GM21381 (cell line): ENCODE data around the gene P2RX3.
A peak's percentile ranks its signal among the peaks of the same experiment; 100 is the strongest.
"Not testable (repeated sequence)": the region's sequence is repeated elsewhere in the genome, so short reads cannot be mapped to it uniquely, and the experiment has no call there.

ENCODE experiments used
- ATAC-seq: cut with Tn5 transposase; IDR thresholded peaks from one replicate; pipeline ENCODE4 v1.9.1; 2021; ENCODE audit warnings: mild to moderate bottlenecking, moderate library complexity; ENCODE audit not compliant: unreplicated experiment

Gene P2RX3

GRCh38 chr11:57394203-57394965, 56.2 kb downstream of the P2RX3 start:
- no peak for ATAC-seq

- ATAC-seq: no peak
Measured at GRCh38 chr11:57395905-57396623, 57.9 kb downstream of the P2RX3 start.

GRCh38 chr11:57396744-57397143, 58.6 kb downstream of the P2RX3 start:
- ATAC-seq: no peak

- ATAC-seq: no peak
Measured at GRCh38 chr11:57397394-57397990, 59.3 kb downstream of the P2RX3 start.

- ATAC-seq: no peak
Measured at GRCh38 chr11:57399221-57399620, 61.1 kb downstream of the P2RX3 start.

GRCh38 chr11:57399972-57400578, 61.9 kb downstream of the P2RX3 start:
- no peak for ATAC-seq

- no peak for ATAC-seq
Measured at GRCh38 chr11:57402188-57403002, 64.2 kb downstream of the P2RX3 start.

- not testable (repeated sequence) for ATAC-seq
Measured at GRCh38 chr11:57403003-57403801, 65.0 kb downstream of the P2RX3 start.

GRCh38 chr11:57403802-57404147, 65.6 kb downstream of the P2RX3 start:
- no peak for ATAC-seq

- no peak for ATAC-seq
Measured at GRCh38 chr11:57405271-57405860, 67.2 kb downstream of the P2RX3 start.

- peak; percentile 82 for ATAC-seq
Measured at GRCh38 chr11:57406337-57406904, 68.3 kb downstream of the P2RX3 start.

GRCh38 chr11:57407010-57407920, 69.1 kb downstream of the P2RX3 start:
- ATAC-seq: no peak

GRCh38 chr11:57407941-57408475, 69.9 kb downstream of the P2RX3 start:
- ATAC-seq: no peak

GRCh38 chr11:57408771-57409170, 70.6 kb downstream of the P2RX3 start:
- no peak for ATAC-seq

GRCh38 chr11:57409321-57410100, 71.4 kb downstream of the P2RX3 start:
- no peak for ATAC-seq

GRCh38 chr11:57410287-57410686, 72.1 kb downstream of the P2RX3 start:
- no peak for ATAC-seq

GRCh38 chr11:57413681-57414080, 75.5 kb downstream of the P2RX3 start:
- ATAC-seq: no peak
